ENCODE results near the gene KRTAP10-5. TPM values are rescaled to one million over a fixed set of nuclear protein-coding genes. Genes with fewer than 3 reads are reported as not detected.
"Not testable (repeated sequence)": the region's sequence is repeated elsewhere in the genome, so short reads cannot be mapped to it uniquely, and the experiment has no call there.

Gene KRTAP10-5
- polyA plus RNA-seq, 1 donor: not detected

DNA sequence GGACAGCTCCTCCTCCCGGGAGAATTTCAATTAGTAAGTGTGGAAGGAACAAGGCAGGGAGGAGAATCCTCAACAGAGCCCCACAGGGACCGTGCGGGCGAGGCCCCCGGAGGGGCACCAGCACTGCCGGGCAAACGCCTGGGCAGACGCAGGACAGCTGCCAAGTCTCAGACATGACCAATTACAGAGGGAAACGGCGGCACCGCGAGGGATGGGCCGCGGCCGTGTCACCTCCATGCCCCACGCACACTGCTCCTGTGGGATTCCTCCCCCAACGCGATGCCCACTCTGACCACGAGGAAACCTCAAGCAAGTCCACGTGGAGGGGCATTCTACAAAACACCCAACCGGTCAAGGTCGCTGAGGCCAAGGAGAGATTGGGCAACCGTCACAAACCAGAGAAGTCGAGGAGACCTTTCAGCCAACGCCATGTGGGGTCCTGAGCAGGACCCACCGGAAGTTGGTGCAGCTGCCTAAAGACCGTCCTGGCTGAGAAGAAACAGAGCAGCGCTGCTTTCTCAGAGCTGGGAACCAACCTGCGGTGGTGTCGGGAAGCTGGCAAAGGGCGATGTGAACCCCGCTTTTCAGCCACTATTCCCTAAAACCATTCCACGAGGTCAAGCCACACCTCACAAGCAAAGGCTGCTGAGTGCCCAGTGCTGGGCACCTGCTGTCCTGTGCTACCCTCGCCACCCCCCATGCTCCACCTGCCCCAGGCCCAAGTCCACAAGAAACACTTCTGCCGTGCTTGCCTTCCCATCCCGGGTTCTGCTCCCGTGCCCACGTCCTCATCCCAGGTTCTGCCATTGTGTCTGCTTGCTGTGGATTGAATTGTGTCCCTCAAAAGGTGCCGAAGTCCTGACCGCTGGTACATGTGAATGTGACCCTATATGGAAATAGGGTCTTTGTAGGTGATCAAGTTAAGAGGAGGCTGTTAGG lies 8.3 kb downstream of the KRTAP10-5 start:
- DNase-seq (ENCODE audit: low read depth): no peak

DNA sequence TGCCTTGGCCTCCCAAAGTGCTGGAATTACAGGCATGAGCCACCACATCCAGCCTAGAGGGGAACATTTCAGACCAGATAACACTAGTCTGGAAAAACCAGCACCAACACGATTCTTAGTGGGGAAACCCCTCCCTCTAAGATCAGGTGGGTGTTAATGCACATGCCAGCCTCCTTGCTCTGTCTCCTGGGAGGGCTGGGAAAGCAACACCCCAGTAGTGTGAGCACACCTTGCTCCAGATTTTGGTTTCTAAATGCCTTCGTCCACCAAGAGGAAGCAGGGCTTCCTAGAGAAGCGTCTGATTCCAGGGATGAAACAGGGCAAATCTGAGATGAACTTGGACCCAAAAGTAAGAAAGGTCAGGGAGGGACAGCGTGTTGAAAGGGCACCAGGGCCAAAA lies 9.1 kb downstream of the KRTAP10-5 start:
- no peak for DNase-seq (ENCODE audit: low read depth)

DNA sequence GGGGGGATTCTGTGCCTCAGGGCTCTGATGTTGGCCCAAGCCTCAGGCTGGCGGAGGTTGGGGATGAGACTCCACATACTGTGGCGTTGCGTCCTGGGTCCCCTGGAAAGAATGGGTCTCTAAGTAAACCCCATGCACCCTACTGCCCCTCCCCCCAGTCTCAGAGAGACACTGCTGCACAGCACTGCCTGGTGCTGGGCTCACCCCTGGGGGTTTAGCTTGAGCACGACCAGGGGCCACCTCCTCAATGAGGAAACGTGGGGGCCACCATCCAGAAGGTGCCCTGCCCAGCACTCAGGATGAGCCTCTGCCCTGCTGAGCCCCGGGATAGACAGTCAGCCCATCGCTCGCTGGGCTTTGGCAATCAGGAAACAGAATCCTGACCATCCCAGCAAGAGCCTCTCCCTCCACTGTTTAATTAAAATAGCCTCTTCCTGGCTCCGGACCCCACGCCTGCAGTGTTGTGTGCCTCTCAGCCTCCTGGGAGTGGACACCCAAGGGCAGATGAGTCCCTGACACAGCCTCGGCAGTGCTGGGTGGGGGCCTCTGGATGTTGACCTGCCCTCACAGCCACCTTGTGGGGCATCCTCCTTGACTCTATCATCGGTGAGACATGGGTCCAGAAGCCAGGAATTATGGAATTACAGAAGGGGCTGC lies 10.4 kb downstream of the KRTAP10-5 start:
- no peak for DNase-seq (ENCODE audit: low read depth)

DNA sequence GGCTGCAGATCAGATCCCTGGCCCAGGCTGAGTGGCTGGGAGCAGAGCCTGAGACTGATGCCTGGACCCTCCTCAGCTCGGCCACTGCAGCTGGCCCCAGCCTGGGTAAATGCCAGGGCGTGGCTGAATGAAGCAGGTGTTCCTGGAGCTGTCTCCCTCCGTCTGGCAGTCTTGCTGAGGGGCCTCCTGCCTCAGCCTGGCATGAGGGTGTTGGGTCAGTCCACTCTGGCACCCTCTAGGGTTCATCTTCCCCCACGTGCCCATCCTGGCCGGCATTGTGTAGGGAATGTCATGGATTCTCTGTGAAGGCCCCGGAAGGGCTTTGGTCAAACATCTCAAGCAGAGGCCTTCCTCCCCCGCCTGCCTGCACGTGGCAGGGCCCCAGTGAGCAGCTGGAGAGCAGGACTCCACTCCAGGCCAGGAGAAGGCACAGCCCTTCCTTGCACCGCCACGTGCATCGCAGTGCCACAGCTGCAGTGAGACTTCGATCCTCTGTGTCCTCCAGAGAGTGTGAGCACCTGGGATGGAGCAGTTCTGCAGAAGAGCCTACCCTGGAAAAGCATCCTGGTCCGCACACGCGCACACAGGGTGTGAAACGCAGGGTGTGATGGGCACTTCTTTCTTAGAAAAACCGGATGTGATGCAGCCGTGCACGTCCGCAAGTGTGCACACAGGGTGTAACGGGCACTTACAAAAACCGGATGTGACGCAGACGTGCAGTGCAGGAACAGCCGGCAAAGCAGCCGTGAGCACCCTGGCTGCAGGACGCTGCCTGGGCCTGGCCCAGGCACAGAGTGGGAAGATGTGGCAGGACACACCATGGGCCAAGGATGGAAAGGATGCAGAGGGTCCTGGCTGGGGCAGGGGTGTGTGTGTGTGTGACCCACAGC lies 11.5 kb downstream of the KRTAP10-5 start:
- no peak for DNase-seq (ENCODE audit: low read depth)

DNA sequence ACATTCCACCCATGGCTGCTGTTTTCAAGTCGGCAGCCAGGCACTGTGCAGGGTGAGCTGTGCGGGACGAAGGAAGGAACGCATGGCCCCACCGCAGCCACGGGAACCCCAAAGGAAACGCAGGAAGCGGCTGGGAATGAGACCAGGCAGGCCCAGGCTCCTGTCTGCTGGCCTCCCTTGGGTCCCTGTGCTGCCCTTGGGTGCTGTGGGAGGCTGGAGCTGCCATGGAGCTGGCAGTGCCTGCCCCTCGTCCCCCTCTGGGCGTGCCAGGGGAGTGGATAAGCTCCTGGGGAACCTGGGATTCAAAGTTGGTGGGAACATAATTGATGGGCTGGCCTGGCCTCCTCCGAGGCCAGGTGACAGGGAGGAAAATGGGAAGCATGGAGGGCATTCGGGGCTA lies 12.1 kb downstream of the KRTAP10-5 start:
- no peak for DNase-seq (ENCODE audit: low read depth)

DNA sequence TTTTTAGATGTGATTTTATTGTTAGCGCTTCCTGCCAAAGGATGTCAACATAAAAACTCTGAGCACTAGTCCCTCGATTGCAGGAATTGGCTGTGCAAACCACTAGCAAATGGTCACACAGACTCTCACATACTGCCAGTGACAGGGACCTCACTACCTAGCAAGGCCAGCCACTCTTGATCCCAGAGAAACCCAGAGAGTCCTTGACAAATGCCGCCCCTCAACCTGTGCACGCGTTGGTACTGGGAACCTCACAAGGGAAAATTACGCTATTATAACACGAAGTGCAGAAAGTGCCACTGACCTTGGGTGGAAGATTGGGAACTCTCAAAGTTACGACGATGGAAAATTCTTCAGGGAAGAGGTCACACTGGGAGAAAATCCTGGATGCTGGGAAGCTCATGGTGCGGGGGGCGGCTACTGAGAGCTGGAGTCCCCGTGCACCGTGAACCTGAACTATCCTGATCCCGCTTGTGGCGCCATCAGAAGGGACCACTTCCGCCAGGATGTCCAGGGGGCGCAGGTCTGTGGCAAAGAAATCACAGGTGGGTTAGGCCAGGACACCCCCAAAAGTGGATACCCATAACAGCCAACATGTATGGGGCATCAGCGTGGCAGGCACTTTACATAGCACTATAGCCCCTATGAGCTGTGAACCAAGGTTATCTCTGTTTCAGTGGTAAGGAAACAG lies 12.8 kb downstream of the KRTAP10-5 start:
- no peak for DNase-seq (ENCODE audit: low read depth)

DNA sequence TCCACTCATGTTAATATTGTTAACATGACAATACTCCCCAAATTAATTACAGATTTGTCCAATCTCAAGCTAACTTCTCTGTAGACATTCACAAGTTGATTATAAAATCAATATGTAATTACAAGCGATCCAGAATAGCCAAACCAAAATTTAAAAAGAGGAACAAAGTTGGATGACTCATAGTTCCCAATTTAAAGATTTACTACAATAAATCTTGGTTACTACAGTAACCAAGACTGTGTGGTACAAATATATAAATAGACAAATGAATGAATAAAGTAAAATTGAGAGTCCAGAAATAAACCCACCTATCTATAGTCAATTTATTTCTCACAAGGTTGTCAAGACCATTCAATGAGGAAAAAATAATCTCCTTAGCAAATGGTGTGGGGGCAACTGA lies 14.0 kb downstream of the KRTAP10-5 start:
- no peak for DNase-seq (ENCODE audit: low read depth)

DNA sequence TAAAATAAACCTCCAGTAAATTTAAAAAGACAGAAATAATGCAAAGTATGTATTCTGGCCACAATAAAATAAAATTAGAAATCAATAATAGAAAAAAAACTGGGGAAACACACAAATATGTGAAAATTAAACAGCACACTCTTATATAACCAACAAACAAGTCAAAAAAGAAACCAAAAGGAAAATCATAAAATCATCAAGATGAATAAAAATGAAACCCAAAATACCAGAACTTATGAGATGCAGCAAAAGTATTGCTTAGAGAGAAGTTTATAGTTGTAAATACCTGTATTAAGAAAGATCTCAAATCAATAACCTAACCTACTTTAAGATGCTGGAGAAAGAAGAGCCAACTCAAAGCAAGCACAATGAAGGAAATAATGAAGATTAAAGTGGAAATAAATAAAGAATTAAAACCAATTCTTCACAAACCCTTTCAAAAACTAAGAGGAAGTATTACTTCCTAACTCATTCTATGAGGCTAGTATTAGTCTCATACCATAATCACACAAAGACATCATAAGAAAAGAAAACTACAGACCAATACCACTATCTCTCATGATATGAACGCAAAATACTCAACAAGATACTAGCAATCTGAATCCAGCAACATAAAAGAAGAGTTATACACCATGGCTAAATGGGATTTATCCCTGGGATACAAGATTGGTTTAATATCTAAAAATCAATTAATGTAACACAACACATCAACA lies 15.4 kb downstream of the KRTAP10-5 start:
- no peak for DNase-seq (ENCODE audit: low read depth)

DNA sequence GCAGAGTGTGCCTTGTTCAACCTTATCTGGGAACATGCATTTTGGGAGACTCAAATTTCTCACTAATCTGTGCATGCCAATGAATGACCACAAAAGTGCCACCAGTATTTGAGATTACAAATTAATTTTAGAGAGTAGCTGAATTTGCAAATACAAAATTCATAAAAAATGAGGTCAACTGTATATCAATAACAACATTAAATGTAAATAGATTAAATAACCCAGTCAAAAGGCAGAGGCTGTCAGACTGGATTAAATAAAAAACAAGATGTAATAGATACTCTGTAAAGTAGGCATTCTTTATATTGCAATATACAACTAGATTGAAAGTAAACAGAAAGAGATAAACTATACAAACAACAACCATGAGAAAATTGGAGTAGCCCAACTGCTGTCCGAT lies 16.3 kb downstream of the KRTAP10-5 start:
- DNase-seq (ENCODE audit: low read depth): no peak

DNA sequence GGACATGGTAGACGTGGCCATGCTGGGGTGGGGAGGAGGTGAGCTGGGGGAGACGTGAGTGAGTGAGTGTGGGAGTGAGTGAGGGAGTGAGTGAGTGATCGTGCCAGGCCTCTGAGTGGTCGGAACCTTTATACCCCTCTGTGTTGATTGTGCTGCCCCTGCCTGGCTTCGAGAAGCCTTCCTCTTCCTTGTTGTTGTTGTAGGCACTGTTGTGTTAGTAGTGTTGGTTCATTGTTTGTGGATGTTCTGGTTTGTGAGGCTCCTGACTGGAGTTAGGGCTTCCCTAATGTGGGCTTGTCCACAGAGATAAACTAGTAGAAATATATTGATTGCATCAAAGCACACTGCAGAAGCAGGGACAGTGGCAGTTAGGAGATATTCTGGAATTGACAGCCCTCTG lies 21.7 kb downstream of the KRTAP10-5 start, which contains the start of gene KRTAP10-3:
Gene KRTAP10-3, minus strand, starts transcription at position 101 of the 400 bp plus-strand sequence. Its CDS starts 80 bp downstream, at position 21.
- DNase-seq (ENCODE audit: low read depth): no peak

DNA sequence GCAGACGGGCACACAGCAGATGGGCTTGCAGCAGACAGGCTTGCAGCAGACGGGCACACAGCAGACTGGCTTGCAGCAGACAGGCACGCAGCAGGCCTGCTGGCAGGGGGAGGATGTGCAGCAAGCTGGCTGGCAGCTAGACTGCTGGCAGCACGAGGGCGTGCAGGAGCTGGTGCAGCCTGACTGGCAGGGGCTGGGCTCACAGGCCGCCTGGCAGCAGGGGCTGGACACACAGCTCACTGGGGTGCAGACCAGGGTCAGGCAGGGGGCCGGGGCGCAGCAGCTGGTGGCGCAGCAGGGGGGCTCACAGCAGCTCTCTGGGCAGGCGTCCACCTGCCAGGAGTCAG lies 22.1 kb downstream of the KRTAP10-5 start:
- DNase-seq (ENCODE audit: low read depth): not testable (repeated sequence)

DNA sequence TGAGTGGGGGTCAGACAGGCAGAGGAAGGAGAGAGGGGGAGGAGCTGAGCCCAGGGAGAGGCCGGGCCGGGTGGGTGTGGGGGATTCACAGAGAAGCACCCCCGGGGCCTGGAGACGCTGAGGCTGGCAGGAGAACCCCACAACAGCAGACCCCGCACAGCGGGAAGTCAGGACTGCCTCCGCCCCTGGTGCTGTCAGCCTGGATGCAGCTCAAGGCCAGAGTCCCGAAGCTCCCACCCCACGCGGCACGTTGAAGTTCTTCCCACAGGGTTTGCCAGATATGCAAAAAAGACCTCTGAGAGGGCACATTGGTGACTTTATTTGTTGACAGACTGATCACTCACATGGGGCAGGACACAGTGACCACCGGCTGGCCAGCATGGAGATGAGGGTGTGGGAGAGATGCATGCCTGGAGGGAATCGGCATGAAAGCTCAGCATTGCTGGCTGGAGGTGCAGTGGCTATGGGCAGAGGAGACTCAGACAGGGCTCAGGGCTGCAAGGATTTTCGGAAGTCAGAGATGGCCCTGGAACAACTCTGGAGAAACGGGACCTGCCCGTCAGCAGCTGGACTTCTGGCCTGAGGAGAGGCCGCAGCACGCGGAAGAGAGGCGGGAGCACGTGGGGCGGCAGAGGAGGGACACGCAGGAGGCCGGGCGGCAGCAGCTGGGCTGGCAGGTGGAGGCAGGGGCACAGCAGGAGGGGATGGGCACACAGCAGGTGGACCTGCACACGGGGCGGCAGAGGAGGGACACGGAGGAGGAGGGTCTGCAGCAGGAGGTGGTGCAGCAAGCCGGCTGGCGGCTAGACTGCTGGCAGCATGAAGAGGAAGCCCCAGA lies 22.7 kb downstream of the KRTAP10-5 start:
- no peak for DNase-seq (ENCODE audit: low read depth)

DNA sequence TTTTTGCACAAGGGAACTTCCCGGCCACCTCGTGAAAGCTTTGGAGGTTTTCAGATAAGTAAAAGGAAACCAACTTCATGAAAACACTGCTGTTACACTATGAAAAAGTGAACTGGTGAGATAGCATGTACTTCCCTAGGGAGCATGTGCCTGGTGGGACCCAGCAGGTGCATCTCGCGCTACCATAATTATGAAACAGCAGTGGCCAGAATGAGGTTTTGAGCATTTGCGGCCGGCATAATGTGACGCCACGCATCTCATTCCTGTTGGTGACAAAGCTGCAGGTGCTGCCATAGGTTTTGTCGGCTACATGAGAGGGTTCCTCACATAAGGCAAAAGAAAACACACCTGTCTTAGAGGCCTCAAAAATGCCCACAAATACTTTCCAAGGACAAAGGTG lies 23.5 kb downstream of the KRTAP10-5 start:
- DNase-seq (ENCODE audit: low read depth): no peak

DNA sequence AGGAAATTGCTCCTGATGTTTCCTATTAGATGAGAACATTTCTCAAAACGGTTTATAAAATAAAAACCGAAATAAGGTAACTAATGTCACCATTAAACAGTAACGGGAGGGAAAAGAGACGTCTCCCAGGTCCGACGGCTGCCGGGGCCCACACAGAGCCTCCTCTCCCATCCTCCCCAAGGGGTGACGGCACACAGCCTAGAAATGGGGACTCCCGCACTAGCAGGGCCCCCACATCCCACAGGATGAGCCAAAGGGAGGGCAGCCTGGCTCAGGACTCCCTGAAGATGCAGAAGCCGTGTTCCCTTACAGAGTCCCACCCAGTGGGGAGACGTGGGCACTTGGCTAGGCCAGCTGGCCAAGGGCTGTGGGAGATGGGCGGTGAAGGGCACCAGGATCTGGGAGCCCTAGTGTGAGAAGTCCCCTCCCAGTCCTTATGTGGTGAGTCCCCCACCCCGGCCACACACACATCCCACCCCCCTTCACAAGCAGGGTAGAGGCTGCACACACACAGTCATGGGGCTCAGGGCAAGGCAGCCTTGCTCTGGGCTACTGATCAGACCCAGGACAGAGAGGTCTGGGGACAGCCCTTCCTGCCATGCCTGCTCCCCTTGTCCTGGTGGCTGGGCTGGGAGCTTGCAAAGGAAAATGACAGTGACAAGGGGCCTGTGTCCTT lies 25.1 kb downstream of the KRTAP10-5 start:
- DNase-seq (ENCODE audit: low read depth): no peak

DNA sequence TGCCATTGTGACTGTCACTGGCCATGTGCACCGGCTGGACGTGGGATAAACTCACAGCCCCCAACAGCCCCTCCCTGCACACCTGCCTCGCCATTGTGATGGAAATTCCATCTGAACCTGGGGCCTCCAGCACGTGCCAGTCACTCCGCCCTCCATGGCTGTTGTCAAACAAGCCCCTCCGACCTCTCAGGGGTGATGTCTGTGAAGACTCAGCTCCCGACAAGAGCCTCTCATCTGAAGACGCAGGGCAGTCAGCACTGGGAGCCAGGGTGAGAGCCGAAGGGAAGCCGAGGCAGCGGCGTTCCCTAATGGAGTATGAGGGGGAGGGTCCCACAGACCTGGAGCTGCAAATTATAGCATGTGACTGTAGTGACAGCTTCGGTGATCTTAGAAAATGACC lies 27.7 kb downstream of the KRTAP10-5 start:
- DNase-seq (ENCODE audit: low read depth): no peak

DNA sequence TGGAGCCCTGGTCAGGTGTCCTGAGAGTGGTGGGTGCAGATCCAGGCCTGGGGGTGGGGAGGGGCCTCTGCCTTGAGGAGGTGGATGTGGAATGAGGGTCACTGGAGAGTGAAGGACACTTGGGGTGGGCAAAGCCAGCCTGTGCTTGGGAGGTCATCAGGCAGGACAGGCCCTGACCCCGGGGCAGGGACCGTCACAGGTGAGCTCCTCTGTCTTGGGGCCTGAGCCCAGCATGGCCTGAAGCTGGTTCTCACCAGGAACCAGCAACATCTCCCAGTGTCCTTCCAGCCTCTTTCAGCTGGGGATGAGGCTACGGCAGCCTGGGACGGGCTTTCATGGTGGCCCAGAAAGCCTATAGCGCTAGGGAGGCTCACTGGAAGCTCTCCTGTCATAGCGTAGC lies 28.3 kb downstream of the KRTAP10-5 start:
- DNase-seq (ENCODE audit: low read depth): no peak

DNA sequence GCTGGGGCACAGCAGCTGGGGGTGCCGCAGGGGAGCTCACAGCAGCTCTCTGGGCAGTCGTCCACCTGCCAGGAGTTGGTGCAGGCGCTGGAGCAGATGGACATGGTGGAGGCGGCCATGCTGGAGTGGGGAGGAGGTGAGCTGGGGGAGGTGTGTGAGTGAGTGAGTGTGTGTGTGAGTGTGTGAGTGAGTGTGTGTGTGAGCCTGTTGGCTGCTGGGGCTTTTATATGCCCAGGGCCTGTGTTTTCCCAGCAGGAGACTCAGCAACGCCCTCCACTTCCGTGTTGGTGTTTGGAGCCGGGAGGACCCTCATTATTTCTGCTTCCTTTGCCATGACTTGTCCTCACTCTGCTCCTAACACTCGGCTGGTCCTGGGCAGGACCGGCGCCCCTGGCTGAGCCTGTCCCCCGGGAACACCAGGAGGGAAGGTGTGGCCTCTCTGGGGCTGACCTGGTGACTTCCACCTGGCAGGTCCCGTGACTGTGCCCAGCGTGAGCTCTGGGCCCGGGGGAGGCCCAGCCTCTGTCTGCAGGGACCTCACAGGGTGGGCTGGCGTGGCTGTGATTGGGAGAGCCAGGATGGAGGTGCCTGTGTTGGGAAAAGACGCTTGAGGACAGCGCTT lies 29.0 kb downstream of the KRTAP10-5 start, which contains the start of gene KRTAP10-2:
Gene KRTAP10-2, minus strand, starts transcription at position 166 of the 622 bp plus-strand sequence. Its CDS starts 47 bp downstream, at position 119.
- no peak for DNase-seq (ENCODE audit: low read depth)

DNA sequence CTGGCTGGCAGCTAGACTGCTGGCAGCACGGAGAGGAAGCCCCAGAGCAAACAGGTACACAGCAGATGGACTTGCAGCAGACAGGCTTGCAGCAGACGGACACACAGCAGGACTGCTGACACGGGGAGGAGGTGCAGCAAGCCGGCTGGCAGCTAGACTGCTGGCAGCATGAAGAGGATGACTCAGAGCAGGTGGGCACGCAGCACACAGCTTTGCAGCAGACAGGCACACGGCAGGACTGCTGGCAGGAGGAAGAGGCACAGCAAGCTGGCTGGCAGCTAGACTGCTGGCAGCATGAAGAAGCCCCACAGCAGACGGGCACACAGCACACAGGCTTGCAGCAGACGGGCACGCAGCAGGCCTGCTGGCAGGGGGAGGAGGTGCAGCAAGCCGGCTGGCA lies 29.6 kb downstream of the KRTAP10-5 start:
- DNase-seq (ENCODE audit: low read depth): no peak

DNA sequence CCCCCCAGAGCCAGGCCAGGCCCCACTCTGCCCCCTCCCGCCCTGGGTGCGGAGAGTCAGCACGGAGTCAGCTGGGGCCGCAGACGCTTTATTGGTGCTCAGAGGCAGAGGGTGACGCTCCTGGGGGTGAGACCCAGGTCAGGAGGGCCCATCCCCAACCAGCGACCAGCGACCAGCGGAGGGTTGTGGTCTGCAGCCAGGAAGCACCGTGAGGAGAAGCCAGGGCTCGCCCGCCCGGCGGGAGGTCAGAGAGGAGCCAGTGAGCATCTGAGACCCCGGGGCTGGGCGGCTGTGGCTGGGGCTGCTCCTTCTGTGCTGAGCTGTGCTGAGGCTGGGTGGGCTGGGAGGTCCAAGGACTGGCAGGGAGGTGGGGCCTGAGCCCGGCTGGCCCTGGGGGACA lies 30.1 kb downstream of the KRTAP10-5 start:
- not testable (repeated sequence) for DNase-seq (ENCODE audit: low read depth)
